Measurements from ENCODE around the gene SLC2A13.

The SLC2A13 gene

DNA sequence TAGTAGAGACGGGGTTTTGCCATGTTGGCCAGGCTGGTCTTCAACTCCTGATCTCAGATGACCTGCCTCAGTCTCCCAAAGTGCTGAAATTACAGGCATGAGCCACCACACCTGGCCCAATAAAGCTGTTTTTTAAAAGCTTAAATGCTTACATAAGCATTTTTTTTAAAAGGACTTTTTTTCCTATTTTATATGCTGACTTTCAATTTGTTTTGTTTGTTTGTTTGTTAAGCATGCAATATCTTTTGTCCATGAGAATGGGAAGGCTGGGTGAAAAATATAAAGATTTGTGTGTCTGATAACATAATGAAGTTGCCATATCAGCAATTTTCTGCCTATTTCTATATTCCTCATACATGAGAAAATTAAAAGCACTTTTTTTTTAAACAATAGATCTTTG is 17.0 kb upstream of the SLC2A13 start:
- CTCF ChIA-PET = interaction anchor here (1.1 kb wide), 1 partner anchor 23 kb away, joined by 3 read pairs; no protein-coding TSS in a partner anchor

DNA sequence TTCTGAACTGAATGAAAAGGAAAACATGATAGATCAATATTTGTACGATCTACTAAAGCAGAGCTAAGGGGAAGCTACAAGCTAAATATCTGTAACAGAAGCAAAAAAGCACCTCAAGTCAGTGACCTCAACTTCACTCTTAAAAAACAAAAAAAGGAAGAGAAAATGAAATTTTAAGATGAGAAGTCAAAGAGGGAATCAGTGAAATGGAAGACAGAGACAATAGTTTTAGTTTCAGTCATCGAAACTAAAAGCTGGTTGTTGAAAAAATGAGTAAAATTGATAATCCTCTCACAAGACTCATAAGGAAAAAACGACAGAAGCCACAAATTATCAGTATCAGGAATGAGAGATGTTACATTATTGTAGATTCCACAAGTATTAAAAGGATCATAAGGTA is 11.9 kb upstream of the SLC2A13 start:
- DNase-seq = no peak
- Mint-ChIP-seq H3K36me3 (no peaks in the 10 kb centered on the region), H3K4me1 (peaks cover 11% of the 10 kb centered on the region), H3K27me3 (no peaks in the 10 kb centered on the region), H3K4me3 (no peak overlapping the region), H3K9me3 (no peaks in the 10 kb centered on the region), H3K27ac (no peak overlapping the region)
- CTCF ChIA-PET = interaction anchor here (1.0 to 2.8 kb wide), 3 partner anchors 9 to 12 kb away, joined by 3 to 15 read pairs (median 7); partner anchors contain the start of gene SLC2A13

More for the DNA sequence above, 17.0 kb upstream of the SLC2A13 start:
- H3K36me3 Mint-ChIP-seq = no peaks in the 10 kb centered on the region
- H3K9me3 Mint-ChIP-seq = no peaks in the 10 kb centered on the region
- no peak for DNase-seq
- H3K4me3 Mint-ChIP-seq = no peak overlapping the region
- H3K27ac Mint-ChIP-seq = no peak overlapping the region
- H3K27me3 Mint-ChIP-seq = peaks cover 3% of the 10 kb centered on the region
- peaks cover 2% of the 10 kb centered on the region for H3K4me1 Mint-ChIP-seq

DNA sequence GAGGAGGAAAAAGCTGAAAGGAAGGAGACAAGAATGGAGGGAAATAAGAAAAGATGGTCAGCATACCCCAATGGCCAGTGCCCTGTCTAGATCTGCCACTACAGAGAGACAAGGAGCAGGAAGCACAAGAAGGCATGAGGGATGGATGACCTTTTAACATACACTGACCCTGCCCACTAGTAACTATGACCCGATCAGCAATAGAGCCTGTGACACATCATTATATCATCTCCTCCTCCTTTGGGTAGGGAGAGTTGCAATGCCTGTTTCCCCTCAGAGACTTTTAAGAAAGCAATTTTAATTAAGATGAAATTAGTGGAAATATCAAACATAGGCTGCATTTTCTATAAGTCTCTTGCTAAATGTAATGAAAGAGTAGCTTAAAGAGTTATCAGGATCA is 4.7 kb upstream of the SLC2A13 start:
- Mint-ChIP-seq H3K4me1 (peaks cover 16% of the 10 kb centered on the region), H3K4me3 (no peak overlapping the region), H3K27ac (no peak overlapping the region), H3K9me3 (no peaks in the 10 kb centered on the region), H3K36me3 (no peaks in the 10 kb centered on the region), H3K27me3 (peaks cover 10% of the 10 kb centered on the region)
- DNase-seq = no peak
- CTCF ChIA-PET = interaction anchor here (0.6 to 1.2 kb wide), 2 partner anchors 88 to 100 kb away, joined by 3 to 7 read pairs; no protein-coding TSS in a partner anchor

DNA sequence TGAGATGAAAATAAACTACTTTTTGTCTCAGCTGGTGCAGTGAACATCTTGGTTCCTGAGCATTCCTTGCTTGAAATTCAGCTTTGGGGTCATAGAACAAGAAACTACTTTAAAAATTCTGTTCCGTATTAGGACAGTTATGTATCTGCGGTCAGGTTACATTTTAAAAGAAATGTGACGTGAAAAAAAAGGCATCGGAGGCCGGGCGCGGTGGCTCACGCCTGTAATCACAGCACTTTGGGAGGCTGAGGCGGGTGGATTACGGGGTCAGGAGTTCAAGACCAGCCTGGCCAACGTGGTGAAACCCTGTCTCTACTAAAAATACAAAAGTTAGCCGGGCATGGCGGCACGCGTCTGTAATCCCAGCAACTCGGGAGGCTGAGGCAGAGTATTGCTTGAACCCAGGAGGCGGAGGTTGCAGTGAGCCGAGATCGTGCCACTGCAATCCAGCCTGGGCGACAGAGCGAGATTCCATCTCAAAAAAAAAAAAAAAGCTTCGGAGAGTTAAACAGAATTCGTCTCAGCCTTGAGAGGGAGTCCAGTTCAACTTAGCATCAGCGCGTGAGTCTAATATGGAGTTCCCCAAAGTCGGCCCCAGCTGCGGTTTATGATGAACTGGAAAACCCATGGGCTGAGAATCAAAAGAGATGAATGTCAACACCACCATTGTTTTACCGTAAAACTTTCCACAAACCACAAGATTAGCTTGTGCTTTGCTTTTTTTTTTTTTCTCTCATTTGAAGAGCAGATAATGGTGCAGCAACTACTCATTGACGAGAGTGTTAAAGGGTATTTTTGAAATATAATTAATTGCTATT is 2.1 kb upstream of the SLC2A13 start:
- CTCF ChIA-PET = interaction anchor here (0.6 to 6.1 kb wide), 12 partner anchors 10 to 755 kb away, joined by 3 to 86 read pairs (median 4); no protein-coding TSS in a partner anchor
- H3K4me3 Mint-ChIP-seq = peak overlapping the region; percentile 66
- peaks cover 19% of the 10 kb centered on the region for H3K27me3 Mint-ChIP-seq
- H3K36me3 Mint-ChIP-seq = no peaks in the 10 kb centered on the region
- no peak overlapping the region for H3K27ac Mint-ChIP-seq
- peaks cover 31% of the 10 kb centered on the region for H3K4me1 Mint-ChIP-seq
- DNase-seq = no peak
- no peaks in the 10 kb centered on the region for H3K9me3 Mint-ChIP-seq

DNA sequence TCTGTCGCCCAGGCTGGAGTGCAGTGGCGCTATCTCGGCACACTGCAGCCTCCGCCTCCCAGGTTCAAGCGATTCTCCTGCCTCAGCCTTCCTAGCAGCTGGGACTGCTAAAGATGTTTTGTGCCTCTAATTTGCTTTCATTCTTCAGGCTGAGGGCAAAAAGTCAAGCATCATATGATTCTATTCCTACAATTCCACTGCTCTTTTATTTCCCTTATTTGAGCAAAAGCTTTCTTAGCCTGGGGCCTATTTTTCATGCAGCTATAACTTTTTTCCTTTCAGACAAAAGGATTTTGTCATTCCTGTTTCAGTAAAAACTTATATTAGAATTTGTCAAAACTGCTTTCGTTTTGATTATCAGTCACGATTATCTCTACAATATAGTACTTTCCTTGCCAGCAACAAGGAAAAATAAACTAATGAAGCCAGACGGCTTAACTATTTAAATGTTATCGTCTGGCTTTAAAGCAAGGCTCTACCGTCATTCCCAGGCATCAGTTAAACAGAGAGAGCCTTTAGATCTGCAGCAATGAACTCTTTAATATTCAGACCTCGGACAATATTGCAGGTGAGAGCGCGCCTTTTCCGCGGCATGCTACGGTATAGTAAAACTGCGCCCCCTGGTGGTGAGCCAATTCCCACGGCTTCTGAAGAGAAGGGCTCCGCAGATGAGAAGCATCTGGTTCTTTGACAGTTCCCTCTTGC is 1.4 kb upstream of the SLC2A13 start:
- Mint-ChIP-seq H3K4me3 (peak overlapping the region; percentile 66), H3K9me3 (no peaks in the 10 kb centered on the region), H3K27ac (peak overlapping the region; percentile 38), H3K27me3 (peaks cover 19% of the 10 kb centered on the region), H3K4me1 (peaks cover 31% of the 10 kb centered on the region), H3K36me3 (no peaks in the 10 kb centered on the region)
- CTCF ChIA-PET = interaction anchor here (0.7 to 6.1 kb wide), 11 partner anchors 10 to 739 kb away, joined by 3 to 86 read pairs (median 4); no protein-coding TSS in a partner anchor
- DNase-seq = peak; percentile 91

DNA sequence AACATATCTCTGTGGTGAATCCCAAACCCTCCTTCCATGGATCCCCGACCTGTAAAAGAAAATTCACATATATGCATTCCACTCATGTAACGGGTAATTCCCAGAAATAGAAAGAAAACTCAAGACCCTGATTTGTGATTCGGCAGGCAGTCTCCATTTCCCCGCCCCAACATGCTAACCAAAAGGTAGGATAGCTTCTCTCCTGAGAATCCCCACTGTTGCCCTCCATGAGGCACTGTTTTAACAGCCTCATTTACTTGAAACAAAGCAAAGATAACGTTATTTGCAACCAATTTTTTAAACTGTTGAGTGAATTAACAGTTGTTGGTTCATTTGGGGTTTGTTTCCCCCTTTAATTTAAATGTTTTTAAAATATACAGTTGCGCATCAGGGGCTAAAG is 774 bp upstream of the SLC2A13 start:
- CTCF ChIA-PET = interaction anchor here (0.7 to 6.1 kb wide), 8 partner anchors 11 to 738 kb away, joined by 3 to 86 read pairs (median 4); no protein-coding TSS in a partner anchor
- Mint-ChIP-seq H3K36me3 (no peaks in the 10 kb centered on the region), H3K27ac (peak overlapping the region; percentile 39)

DNA sequence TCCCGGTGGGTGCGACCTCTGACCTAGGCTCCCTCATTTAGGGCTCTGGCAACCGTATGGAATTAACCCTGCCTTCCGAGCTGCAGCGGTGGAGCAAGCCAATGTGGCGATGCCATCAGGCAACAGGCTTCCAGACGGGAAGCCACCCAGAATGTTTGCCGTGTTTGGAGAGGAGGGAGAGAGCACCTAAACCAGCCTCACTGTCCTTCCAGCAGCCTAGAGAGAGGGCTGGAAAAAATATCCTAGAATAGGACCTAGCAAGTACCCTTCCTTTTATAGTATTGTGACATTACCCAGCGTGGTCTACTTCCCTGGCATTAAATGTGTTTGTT is 287 bp upstream of the SLC2A13 start:
- Mint-ChIP-seq H3K4me1 (peaks cover 31% of the 10 kb centered on the region), H3K4me3 (peak overlapping the region; percentile 77), H3K27me3 (peaks cover 19% of the 10 kb centered on the region), H3K9me3 (no peaks in the 10 kb centered on the region), H3K27ac (peak overlapping the region; percentile 30), H3K36me3 (no peaks in the 10 kb centered on the region)
- no peak for DNase-seq
- CTCF ChIA-PET = interaction anchor here (0.8 to 6.1 kb wide), 4 partner anchors 11 to 437 kb away, joined by 3 to 86 read pairs (median 3); no protein-coding TSS in a partner anchor

More for the DNA sequence above, 774 bp upstream of the SLC2A13 start:
- DNase-seq = no peak
- H3K4me3 Mint-ChIP-seq = peak overlapping the region; percentile 77
- peaks cover 31% of the 10 kb centered on the region for H3K4me1 Mint-ChIP-seq
- H3K27me3 Mint-ChIP-seq = peaks cover 19% of the 10 kb centered on the region
- no peaks in the 10 kb centered on the region for H3K9me3 Mint-ChIP-seq

DNA sequence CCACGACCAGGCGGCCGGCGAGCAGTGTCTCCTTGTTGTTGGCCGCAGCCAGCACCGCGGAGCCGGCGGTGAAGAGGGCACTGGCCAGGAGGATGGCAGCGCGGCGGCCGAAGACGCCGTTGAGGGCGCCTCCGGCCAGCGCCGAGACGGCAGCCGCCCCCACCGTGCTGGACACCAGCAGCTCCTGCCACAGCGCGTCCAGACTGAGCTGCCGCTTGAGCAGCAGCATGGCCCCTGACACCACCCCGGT is 691 bp downstream of the SLC2A13 start:
- Mint-ChIP-seq H3K9me3 (no peaks in the 10 kb centered on the region), H3K27ac (no peak overlapping the region), H3K4me3 (peak overlapping the region; percentile 76), H3K27me3 (peaks cover 19% of the 10 kb centered on the region), H3K36me3 (no peaks in the 10 kb centered on the region), H3K4me1 (peaks cover 31% of the 10 kb centered on the region)
- CTCF ChIA-PET = interaction anchor here (0.6 to 6.1 kb wide), 3 partner anchors 12 to 113 kb away, joined by 3 to 86 read pairs (median 3); no protein-coding TSS in a partner anchor
- no peak for DNase-seq

DNA sequence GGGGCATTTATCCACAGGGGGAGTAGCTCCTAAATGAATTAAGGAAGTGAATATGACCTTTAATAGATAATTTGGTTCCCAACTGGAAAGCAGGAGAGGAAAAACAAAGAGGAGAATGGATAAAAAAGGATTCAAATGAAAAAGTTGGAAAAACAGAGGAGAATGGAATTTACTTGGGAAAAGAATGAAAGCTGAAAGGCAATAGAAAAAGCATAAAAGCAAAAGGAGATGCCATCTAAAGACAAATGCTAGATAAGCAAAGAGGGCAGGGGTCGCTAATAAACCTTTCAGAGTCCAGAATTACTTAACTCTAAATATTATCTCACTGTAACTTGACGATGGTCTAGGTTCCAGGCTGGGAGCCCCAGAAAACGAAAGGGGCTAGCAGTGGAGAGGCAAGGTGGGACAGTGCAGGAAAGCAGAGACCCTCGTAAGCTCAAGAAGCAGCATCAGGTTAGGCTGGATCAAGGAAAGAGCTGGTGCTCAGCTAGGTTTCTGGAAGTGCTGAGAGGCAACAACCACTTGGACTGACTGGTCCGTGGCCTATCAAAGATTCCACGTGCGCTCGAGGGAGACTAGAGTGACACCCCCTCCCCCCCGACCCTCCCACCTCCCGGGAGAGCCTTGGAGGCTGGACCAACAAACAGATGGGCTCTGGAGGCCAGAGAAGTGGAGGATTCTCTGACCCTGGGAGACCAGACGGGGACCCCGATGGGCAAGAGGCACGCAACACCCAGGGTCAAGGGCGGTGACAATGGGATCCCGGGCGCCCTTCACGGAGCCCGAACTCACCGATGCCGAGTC is 1.2 kb downstream of the SLC2A13 start:
- CTCF ChIA-PET = interaction anchor here (6.1 kb wide), 1 partner anchor 93 kb away, joined by 86 read pairs; no protein-coding TSS in a partner anchor
- Mint-ChIP-seq H3K36me3 (no peaks in the 10 kb centered on the region), H3K4me3 (peak overlapping the region; percentile 76), H3K9me3 (no peaks in the 10 kb centered on the region), H3K27me3 (peaks cover 19% of the 10 kb centered on the region), H3K4me1 (peaks cover 31% of the 10 kb centered on the region), H3K27ac (no peak overlapping the region)
- peak; percentile 33 for DNase-seq

DNA sequence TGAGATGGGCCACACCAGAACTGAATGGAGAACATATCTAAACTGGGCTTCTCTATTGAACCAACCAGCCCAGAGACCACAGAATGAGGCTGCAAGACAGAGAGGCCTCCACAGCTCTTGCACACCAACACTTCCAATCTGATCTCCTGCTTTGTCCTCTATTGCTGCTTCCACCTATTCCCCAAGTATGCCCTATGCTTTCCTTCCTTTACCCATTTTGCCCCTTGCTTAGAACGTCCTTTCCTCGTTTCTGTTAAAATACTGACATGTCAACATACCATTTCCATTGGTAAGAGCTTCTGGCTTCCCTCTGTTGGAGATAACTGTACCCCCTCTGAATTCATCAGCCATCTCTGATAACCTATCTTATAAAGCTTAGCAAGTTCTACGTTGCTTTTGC is 2.8 kb downstream of the SLC2A13 start:
- CTCF ChIA-PET = interaction anchor here (1.2 to 1.5 kb wide), 3 partner anchors 15 to 92 kb away, joined by 4 to 7 read pairs (median 5); no protein-coding TSS in a partner anchor
- Mint-ChIP-seq H3K27ac (no peak overlapping the region), H3K4me3 (no peak overlapping the region), H3K27me3 (peaks cover 14% of the 10 kb centered on the region), H3K9me3 (no peaks in the 10 kb centered on the region), H3K36me3 (no peaks in the 10 kb centered on the region), H3K4me1 (peaks cover 31% of the 10 kb centered on the region)
- no peak for DNase-seq

DNA sequence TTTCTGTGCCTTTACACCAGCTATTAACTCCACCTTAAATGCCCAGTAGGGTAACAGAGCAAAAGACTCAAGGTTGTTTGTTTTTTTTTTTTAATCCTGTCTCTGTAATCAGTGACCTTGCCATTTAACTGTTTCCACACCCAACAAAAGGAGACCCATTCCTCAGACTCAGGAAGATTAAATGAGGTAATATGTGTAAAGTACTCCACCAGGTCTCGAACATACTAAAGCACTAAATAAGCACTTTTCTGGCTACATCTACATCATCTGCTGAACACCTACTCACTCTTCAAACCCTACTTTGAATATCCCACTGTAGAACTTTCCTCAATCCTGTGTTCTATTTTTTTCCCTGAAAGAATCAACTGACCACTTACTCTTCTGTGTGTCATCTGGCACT is 4.1 kb downstream of the SLC2A13 start:
- Mint-ChIP-seq H3K4me3 (no peak overlapping the region), H3K9me3 (no peaks in the 10 kb centered on the region), H3K4me1 (peaks cover 23% of the 10 kb centered on the region), H3K27me3 (peaks cover 9% of the 10 kb centered on the region), H3K36me3 (no peaks in the 10 kb centered on the region), H3K27ac (no peak overlapping the region)
- no peak for DNase-seq
- CTCF ChIA-PET = interaction anchor here (1.5 kb wide), 1 partner anchor 90 kb away, joined by 4 read pairs; no protein-coding TSS in a partner anchor

DNA sequence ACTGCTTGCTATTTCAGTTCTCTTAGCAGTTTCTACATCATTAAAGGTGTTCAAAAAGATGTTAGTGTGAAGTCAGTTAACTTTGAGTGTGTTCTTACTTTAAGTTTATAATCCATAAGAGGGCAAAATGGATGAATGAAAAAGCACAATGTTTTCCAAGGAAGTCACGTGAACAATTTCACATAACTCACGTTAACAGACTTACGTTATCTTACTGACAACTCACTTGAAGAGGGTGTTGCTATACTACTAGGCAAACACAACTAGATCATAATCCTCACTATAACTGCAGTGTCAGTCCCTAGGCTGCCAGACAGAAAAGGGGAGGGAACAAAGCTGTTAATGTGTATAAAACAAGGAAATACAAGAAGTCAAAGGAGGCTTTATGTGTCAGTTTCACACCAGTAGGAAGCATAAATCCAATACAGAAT is 6.4 kb downstream of the SLC2A13 start:
- H3K4me3 Mint-ChIP-seq = no peak overlapping the region
- H3K4me1 Mint-ChIP-seq = peaks cover 12% of the 10 kb centered on the region
- no peaks in the 10 kb centered on the region for H3K36me3 Mint-ChIP-seq
- peaks cover 3% of the 10 kb centered on the region for H3K27me3 Mint-ChIP-seq
- no peak for DNase-seq
- H3K9me3 Mint-ChIP-seq = no peaks in the 10 kb centered on the region
- CTCF ChIA-PET = interaction anchor here (0.6 kb wide), 1 partner anchor 101 kb away, joined by 5 read pairs; no protein-coding TSS in a partner anchor
- no peak overlapping the region for H3K27ac Mint-ChIP-seq

DNA sequence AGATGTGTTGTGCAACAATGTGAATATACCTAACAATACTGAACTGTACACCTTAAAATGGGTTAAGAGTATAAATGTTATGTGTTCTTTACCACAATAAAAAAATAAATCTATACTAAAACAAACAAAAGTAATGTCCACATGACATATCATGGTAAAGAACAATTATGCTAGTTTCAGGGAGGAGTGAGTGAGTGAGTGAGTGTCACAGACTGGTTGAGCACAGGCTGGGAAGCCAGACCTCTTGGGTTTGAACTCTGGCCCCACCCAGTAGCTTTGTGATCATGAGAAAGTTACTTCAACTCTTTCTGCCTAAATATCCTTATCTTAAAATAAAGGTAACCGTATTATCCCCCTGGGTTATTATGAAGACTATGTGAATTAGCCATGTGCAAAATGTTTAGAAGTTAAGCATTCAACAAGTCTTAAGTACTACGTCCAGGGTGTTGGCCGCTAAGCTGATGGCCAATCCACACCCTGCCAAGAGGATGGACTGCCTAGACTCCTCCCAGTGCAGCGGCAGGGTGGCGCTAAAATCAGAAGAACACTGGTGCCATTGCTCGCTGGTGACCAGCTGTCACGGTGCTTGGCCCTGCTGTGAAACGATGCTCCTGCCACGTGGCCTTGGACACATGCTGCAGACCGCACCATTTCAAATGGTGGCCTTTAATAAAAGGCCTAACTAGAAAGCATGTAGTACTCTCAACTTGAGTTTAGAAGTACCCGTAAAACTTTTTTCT is 7.3 kb downstream of the SLC2A13 start:
- CTCF ChIA-PET = no interaction called here

More for the DNA sequence above, 7.3 kb downstream of the SLC2A13 start:
- Mint-ChIP-seq H3K4me1 (peaks cover 4% of the 10 kb centered on the region), H3K4me3 (no peak overlapping the region), H3K27ac (no peak overlapping the region), H3K9me3 (no peaks in the 10 kb centered on the region), H3K36me3 (no peaks in the 10 kb centered on the region), H3K27me3 (no peaks in the 10 kb centered on the region)
- DNase-seq = no peak
